HT1080 (cell line): ENCODE measurements around the gene GDPD2. TPM values are rescaled to one million over a fixed set of nuclear protein-coding genes. Genes with fewer than 3 reads are reported as not detected.
A peak's percentile ranks its signal among the peaks of the same experiment; 100 is the strongest.

Experiments used
- DNase-seq: peaks from one replicate; pipeline ENCODE4 v3.0.0-alpha.2; 2015; ENCODE audit warnings: low read depth
- total RNA-seq: library from RNA; depleted of rRNA; stranded (reverse); fragments of >200 nt; shearing (Covaris generic); gene quantifications from 2 replicates; pipeline ENCODE4 v1.2.3, GENCODE V29; 2014

Gene GDPD2
- total RNA-seq, 1 experiment from 2014 or later = 0.11 TPM

DNA sequence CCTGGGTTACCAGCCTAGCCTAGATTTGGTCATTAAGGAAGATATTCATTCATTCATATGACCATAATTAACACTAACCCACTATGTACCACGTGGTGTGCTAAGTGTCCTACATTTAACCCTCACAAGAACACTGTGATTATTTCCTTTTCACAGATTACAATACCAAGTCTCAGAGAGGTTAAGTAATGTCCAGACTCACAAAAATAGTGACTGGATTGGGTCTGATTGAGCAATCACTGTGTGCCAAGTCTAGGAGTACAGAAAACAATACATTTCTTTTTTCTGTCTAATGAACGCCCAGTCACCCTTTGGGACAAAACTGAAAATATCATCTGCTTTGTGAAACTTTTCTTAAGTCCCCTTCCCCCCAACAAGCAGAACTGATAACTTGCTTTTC, 13.9 kb downstream of the GDPD2 start:
- DNase-seq = no peak

DNA sequence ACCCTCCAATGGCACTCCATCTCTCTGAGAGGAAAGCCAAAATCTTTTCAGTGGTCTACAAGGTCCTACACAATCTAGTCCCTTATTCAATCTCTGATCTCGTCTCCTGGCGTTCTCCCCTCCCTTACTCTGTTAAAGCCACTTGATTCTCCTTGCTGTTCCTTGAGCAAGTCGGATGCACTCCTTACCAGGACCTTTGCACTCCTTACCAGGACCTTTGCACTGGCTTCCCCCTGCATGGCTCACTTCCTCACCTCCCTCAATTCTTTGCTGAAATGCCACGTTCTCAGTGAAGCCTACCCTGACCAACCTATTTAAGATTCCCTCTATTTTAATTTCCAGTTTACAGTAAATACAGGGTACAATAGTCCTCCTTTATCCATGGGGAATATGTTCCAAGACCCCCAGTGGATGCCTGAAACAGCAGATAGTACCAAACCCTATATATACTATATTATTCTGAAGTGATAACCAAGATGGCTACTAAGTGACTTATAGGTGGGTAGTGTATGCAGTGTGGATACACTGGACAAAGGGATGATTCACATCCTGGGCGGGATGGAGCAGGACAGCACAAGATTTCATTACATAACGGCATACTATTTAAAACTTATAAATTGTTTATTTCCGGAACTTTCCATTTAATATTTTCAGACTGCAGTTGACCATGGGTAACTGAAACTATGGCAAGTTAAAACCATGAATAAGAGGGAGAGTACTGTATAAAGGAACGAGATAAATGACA, 15.0 kb downstream of the GDPD2 start:
- peak; percentile 55 for DNase-seq

DNA sequence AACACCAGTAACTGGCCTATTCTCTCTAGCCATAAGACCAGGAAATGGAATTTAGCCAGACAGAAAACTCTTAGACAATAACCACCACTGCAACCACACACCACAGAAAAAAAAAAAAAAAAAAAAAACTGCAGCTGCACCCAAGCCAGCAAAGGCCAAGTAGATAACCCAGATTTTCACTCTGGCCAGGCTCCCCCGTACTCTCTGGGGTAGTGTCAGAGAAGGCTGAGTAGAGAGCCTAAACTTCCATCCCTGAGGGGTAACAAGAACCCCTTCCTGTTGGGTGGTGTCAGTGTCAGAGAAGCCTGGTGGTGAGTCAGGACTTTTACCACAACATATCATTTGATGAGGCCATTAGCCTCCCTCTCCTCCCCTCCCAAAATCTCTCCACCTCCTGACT, 15.9 kb downstream of the GDPD2 start:
- peak; percentile 66 for DNase-seq

DNA sequence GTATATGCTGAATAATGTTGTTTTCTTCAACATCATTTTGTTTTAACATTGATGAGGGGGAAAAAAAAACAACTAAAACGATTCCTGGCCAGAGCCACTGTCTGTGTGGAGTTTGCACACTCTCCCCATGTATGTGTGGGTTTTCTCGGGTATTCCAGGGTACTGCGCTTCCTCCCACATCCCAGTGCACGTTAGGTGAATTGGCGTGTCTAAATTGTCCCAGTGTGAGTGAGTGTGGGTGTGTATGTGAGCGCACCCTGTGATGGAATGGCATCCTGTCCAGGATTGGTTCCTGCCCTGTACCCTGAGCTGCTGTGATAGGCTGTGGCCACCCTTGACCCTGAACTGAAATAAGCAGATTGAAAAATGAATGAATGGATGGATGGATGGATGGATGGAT, 19.1 kb downstream of the GDPD2 start:
- no peak for DNase-seq

DNA sequence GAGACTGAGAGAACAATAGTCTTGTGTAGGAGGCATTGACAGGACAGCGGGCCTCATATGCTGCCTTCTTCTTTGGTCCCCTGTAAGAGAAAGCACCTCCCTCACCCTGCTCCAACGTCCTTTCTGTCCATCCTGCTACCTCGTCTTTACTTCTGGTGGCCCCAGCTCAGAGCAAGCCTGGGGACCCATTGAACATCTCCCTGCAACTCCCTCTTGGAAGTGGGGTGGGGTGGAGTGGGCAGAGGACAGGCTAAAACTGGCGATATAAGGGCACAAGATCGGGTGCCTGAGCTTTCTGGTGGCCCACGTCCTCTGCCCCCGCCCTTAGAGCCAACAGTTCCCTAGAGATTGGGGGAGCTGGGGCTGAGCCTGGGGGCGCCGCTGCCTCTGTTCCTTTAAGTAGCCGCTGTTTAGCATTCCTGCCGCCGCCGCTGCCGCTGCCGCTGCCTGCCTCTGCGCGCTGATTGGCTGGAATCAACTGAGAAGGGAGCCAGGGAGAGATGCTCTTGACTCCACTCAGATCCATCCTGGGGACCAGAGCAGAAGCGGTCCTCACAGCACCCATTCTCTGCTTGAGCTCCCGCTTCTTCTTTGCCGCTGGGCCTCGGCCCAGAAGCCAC, 21.3 kb downstream of the GDPD2 start, which contains the start of gene DLG3:
Gene DLG3 (plus strand): TSS at position 510 of the 620 bp plus-strand sequence. CDS start 367 bp downstream, outside the sequence.
- DNase-seq = peak; percentile 23

DNA sequence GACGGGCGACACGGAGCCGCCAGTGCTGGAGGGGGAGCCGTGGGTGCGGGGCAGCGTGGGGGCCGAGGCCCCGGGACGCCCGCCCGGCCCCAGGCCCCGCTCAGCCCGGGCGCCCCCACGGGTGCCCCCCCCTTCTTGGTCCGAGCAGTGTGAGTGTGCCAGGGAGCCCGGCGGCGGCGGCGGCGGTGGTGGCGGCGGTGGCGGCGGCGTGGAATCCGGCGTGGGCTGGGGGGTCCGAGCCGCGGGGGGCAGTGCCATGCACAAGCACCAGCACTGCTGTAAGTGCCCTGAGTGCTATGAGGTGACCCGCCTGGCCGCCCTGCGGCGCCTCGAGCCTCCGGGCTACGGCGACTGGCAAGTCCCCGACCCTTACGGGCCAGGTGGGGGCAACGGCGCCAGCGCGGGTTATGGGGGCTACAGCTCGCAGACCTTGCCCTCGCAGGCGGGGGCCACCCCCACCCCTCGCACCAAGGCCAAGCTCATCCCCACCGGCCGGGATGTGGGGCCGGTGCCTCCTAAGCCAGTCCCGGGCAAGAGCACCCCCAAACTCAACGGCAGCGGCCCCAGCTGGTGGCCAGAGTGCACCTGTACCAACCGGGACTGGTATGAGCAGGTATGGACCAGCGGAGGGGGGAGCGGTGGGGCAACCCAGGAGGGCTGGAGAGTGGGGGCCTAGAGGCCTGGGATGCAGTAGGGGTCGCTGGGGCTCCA, 22.0 kb downstream of the GDPD2 start:
- no peak for DNase-seq

GRCh38 chrX:70445951-70446350, 22.8 kb downstream of the GDPD2 start:
- DNase-seq = no peak

DNA sequence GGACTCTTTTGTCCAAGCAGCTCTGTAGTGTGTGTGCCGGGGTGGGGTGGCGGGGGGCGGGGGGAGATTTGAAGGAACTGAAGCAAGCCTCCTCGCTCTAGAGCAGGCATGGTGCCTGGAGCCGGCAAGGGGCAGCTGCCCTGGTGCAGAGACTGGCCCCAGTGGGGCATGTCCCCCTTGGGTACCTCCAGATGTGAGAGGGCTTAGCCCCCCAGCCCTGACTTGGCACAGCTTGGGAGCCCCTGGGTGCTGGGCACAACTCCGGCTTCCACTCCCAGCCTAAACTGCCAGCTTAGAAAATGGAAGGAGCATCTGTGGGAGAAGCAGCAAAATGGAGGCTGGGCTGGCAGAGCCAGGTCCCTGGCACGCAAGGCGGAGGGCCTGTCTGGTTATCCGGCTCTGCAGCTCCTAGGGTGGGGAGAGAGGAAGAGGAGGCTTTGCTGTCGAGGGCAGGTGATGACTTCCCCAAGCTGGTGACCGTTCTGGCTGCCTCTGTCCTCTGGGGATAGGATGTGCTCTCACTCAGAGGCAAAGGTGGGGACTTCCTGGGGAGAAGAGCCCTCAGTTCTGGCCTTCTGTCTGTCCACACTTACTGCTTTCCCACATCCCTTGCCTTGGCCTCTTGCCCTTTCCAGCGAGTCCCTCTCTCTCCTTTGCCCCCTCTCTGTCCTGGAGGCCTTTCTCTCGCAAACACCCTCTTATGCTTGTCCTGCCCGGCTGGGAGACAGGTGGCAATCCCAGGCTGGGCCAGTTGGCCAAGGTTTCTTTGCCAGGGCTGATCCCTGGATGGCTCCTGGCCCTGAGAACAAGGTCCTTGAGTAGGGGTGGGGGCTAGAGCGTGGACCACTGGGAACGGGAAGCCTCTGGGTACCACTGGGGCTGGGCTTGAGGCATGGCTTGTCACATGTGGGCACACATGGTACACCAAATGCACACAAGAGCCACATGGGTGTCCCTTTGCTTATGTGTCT, 23.6 kb downstream of the GDPD2 start:
- no peak for DNase-seq

GRCh38 chrX:70449457-70449966, 26.4 kb downstream of the GDPD2 start:
- no peak for DNase-seq

GRCh38 chrX:70452143-70452733, 29.1 kb downstream of the GDPD2 start:
- DNase-seq = peak; percentile 48

DNA sequence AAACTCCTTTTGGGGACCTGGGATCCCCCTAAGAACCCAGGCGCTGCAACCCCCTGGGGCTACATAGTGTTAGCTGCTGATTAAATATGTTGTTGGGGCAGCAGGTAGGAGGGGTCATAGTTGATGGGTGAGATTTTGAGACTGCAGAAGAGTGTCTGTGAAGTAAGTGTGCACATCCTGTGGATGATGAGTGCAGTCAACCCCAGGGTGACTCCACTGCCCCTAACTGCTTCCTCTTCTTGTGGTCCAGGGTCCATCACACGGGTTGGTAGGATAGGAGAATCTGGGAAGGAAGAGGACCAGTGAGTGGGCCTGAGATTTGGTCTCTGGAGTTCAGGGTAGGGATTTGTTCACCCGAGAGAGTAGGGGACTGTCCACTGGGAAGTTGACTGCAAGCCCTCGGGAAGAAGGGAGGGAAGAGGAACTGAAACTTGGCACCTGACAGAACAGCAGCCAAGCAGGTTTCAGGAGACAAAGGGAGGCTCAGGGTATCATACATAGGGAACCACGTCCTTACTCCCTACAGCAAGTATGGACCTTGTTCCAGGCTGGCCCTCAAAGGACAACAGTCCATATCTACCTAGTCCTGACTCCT, 30.0 kb downstream of the GDPD2 start:
- DNase-seq = no peak

DNA sequence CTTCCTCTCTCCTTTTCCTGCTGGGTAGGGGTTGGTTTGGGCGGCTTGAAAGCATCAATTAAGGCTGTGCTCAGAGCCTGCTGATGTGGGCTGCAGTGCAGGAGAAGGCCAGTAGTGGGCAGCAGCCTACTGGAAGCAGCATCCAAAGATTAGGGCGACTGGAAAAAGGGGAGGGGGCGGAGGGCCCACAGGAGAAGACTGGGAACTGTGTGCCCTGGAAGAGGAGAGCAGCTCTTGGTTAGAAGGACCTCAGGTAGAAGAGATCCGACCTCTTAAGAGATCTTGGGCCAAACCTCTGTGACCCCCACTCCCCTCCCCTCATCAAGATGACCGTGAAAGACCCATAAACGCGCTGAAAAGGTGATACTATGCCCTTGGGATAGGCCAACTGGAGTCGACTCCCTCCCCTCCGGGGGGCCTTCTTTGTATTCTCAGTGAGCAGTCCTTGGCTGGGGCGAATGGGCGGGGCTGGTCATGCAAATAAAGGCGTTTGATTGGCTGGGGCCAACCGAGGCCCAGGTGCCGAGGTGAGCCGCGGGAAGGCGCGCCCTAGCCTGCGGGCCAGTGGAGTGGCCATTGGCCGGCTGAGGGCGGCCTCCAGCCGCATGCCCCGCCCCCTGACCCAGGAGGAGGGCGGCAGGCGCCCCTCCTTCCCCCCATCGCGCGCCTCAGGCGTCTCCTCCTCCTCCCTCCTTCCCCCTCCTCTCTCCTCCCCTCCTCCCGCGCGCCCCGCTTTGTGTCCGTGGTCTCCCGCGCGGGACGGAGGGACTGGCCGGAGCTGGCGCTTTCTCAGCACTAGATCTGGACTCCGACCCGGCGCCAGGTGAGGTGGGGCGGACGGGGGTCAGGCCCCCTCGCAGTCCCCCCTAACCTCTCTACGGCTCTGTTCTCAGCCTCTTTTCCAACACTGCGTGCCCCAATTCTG, 31.6 kb downstream of the GDPD2 start:
- DNase-seq = peak; percentile 19

DNA sequence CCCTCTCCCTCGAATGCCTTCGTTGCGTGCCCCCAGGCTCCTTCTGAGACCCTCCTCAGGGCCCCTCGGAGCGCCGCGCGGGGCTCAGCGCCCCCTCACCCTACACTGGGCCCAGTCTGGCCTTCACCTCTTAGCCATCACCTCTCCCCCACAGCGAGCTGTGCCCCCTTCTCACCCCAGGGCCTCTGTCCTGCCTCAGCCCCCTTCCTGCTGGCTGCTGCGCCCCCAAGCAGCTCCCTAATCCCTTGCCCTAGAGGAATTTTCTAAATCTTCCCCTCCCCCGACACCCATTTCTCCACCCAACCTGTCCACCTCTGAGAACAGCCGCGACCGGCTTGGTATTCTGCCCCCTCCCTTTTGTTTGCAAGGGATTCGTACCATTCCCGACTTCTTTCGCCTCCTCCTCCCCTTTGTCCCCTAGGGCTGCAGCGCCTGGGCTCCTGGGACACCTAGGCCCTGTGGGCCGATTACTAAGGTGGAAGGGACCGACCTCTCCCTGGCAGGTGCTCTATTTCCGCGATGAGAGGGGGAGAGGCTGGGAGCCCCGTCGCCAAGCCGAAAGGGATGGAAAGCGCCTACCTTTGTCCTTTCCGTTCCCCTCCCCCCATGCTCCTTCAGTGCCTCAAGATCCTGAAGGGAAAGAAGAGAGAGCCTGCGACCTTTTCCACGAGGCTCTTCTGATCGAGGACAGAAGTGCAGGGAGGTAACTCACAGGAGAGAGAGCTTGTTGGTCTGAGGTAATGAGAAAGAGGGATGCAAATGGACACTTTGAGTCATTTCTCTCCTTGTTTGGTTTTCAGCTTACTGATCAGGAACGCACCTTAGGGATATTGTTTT, 32.5 kb downstream of the GDPD2 start:
- DNase-seq = no peak

GRCh38 chrX:70456256-70456655, 33.1 kb downstream of the GDPD2 start:
- no peak for DNase-seq

DNA sequence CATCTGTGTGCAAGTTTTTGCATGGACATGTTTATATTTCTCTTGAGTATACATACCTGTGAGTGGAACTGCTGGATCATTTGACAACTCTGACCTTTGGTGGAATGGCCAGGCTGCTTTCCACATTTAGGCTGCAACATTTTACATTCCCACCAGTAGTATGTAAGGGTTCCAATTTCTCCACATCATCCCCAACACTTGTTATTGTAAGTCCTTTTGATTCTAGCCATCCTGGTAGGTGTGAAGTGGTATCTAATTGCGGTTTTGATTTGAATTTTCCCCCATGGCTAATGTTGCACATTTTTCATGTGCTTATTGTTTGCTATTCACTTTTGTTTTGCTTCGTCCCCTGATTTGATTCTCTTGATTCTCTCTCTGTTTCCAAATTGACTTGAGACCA, 37.9 kb downstream of the GDPD2 start:
- DNase-seq = no peak

DNA sequence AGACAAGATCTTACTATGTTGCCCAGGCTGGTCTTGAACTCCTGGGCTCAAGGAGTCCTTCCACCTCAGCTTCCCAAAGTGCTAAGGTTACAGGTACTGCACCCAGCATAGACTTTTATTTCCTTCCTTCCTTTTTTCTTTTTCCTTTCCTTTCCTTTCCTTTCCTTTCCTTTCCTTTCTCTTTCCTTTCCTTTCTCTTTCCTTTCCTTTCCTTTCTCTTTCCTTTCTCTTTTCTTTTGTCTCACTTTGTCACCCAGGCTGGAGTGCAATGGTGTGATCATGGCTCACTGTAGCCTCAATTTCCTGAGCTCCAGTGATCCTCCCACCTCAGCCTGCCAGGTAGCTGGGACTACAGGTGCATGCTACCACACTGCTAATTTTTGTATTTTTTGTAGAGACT, 40.9 kb downstream of the GDPD2 start:
- no peak for DNase-seq

DNA sequence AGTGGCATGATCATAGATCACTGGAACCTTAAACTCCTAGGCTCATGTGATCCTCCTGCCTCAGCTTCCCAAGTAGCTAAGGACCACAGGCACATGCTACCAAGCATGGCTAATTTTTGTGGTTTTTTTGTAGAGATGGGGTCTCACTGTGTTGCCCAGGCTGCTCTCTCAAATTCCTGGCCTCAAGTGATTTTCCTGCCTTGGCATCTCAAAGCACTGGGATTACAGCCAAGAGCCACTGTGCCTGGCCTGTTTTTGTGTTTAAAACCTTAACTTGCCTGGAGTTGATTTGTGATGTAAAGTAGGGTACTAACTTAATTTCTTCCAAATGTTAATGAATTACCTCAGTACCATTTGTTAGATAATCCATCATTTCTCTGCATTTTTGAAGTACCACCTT, 43.9 kb downstream of the GDPD2 start:
- DNase-seq = no peak

- no peak for DNase-seq
These were observed 45.6 kb downstream of the GDPD2 start for GRCh38 chrX:70468709-70469108.
